SU-DHL-6 (cell line): Measurements from ENCODE around the gene SPCS3.

ENCODE experiments used
- EZH2phosphoT487 ChIP-seq: fragments of 200-600 bp; sonication (generic), shearing (Covaris generic); conservative IDR thresholded peaks from 2 replicates; pipeline ENCODE4 v1.6.1; 2018; ENCODE audit warnings: mild to moderate bottlenecking, antibody characterized with exemption, low read length, moderate library complexity, mixed read lengths
- TF ChIP-seq, protein P1 (sequence below): fragments of 200-600 bp; sonication (generic); IDR thresholded peaks from one replicate; pipeline ENCODE4 v1.5.1; 2017; ENCODE audit warnings: antibody characterized with exemption, mild to moderate bottlenecking, low read length, moderate library complexity; ENCODE audit not compliant: insufficient read depth, poor library complexity, severe bottlenecking

DNA sequence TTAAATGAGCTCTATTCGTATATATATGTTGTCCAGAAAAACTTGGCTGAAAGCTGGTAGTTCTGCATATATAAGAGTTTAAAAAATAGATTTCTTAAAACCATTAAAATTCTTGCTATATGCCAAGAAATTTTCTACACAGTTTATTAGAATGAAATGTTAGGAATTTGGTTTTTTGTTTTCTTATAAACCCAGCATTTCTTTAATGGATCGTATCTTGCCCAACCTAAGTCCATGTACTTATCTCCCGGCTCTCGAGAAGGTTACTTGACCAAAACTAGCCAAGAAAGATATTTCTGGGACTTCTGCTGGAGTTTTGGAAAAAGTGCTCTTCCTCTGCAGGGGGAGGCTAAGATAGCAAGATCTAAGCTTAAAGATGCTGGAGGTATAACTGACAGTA, 46.0 kb upstream of the SPCS3 start:
- TF ChIP-seq, protein P1, sequence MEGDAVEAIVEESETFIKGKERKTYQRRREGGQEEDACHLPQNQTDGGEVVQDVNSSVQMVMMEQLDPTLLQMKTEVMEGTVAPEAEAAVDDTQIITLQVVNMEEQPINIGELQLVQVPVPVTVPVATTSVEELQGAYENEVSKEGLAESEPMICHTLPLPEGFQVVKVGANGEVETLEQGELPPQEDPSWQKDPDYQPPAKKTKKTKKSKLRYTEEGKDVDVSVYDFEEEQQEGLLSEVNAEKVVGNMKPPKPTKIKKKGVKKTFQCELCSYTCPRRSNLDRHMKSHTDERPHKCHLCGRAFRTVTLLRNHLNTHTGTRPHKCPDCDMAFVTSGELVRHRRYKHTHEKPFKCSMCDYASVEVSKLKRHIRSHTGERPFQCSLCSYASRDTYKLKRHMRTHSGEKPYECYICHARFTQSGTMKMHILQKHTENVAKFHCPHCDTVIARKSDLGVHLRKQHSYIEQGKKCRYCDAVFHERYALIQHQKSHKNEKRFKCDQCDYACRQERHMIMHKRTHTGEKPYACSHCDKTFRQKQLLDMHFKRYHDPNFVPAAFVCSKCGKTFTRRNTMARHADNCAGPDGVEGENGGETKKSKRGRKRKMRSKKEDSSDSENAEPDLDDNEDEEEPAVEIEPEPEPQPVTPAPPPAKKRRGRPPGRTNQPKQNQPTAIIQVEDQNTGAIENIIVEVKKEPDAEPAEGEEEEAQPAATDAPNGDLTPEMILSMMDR: no peak
- no peak for TF ChIP-seq EZH2phosphoT487
